Dedifferentiated amniotic fluid mesenchymal stem cell (primary cell): ENCODE measurements around the gene CASP9.
"Not testable (repeated sequence)": the region's sequence is repeated elsewhere in the genome, so short reads cannot be mapped to it uniquely, and the experiment has no call there.

Experiments
- DNase-seq: peaks from one replicate; pipeline ENCODE4 v3.0.0-alpha.2; 2016; ENCODE audit errors: extremely low spot score

The CASP9 gene

GRCh38 chr1:15500184-15501178, 23.5 kb downstream of the CASP9 start:
- DNase-seq: no peak

GRCh38 chr1:15493869-15494390, 30.1 kb downstream of the CASP9 start:
- no peak for DNase-seq

GRCh38 chr1:15492596-15492995, 31.4 kb downstream of the CASP9 start:
- DNase-seq: no peak

- DNase-seq: not testable (repeated sequence)
Measured at GRCh38 chr1:15491010-15491409, 33.0 kb downstream of the CASP9 start.

GRCh38 chr1:15489052-15489736, 34.8 kb downstream of the CASP9 start:
- DNase-seq: no peak

GRCh38 chr1:15488371-15488770, 35.6 kb downstream of the CASP9 start:
- DNase-seq: no peak

- not testable (repeated sequence) for DNase-seq
Measured at GRCh38 chr1:15486844-15487610, 37.0 kb downstream of the CASP9 start.

- DNase-seq: no peak
Measured at GRCh38 chr1:15485636-15486035, 38.4 kb downstream of the CASP9 start.

- not testable (repeated sequence) for DNase-seq
Measured at GRCh38 chr1:15484443-15484842, 39.6 kb downstream of the CASP9 start.

GRCh38 chr1:15483971-15484370, 40.0 kb downstream of the CASP9 start:
- DNase-seq: no peak

- not testable (repeated sequence) for DNase-seq
Measured at GRCh38 chr1:15482983-15483543, 41.0 kb downstream of the CASP9 start.

- not testable (repeated sequence) for DNase-seq
Measured at GRCh38 chr1:15482455-15482854, 41.6 kb downstream of the CASP9 start.

- DNase-seq: no peak
Measured at GRCh38 chr1:15479654-15480347, 44.2 kb downstream of the CASP9 start.

GRCh38 chr1:15477646-15478212, 46.3 kb downstream of the CASP9 start:
- DNase-seq: no peak

- DNase-seq: no peak
Measured at GRCh38 chr1:15476927-15477326, 47.1 kb downstream of the CASP9 start.

- DNase-seq: no peak
Measured at GRCh38 chr1:15475752-15476314, 48.2 kb downstream of the CASP9 start, which contains the start of gene CELA2B. Gene CELA2B, plus strand, starts transcription at chr1:15476104. Its CDS starts 22 bp downstream, at chr1:15476126.

- no peak for DNase-seq
Measured at GRCh38 chr1:15472587-15472986, 51.4 kb downstream of the CASP9 start.

GRCh38 chr1:15471723-15472122, 52.3 kb downstream of the CASP9 start:
- DNase-seq: not testable (repeated sequence)

GRCh38 chr1:15471067-15471466, 52.9 kb downstream of the CASP9 start:
- not testable (repeated sequence) for DNase-seq
